ENCODE measurements around the gene TMEM100.

The TMEM100 gene

GRCh38 chr17:55735731-55736405, 13.2 kb upstream of the TMEM100 start:
- no peak for TF ChIP-seq POLR2A (IDR thresholded peaks at IDR 0.05; ENCODE audit: low read depth, low read length)
- FAIRE-seq (peak; percentile 66), DNase-seq (ENCODE audit: insufficient read length, low spot score) (no peak)

- no peak for TF ChIP-seq POLR2A (IDR thresholded peaks at IDR 0.05; ENCODE audit: low read depth, low read length)
- peak; percentile 30 for FAIRE-seq
- DNase-seq (ENCODE audit: insufficient read length, low spot score), result no peak
Measured at GRCh38 chr17:55734128-55734781, 11.6 kb upstream of the TMEM100 start.

GRCh38 chr17:55731586-55732250, 9.1 kb upstream of the TMEM100 start:
- no peak for TF ChIP-seq POLR2A (IDR thresholded peaks at IDR 0.05; ENCODE audit: low read depth, low read length)
- FAIRE-seq, result no peak
- no peak for DNase-seq (ENCODE audit: insufficient read length, low spot score)

GRCh38 chr17:55730808-55731207, 8.1 kb upstream of the TMEM100 start:
- no peak for FAIRE-seq
- no peak for TF ChIP-seq POLR2A (IDR thresholded peaks at IDR 0.05; ENCODE audit: low read depth, low read length)
- DNase-seq (ENCODE audit: insufficient read length, low spot score), result no peak

- FAIRE-seq, result no peak
- no peak for TF ChIP-seq POLR2A (IDR thresholded peaks at IDR 0.05; ENCODE audit: low read depth, low read length)
- DNase-seq (ENCODE audit: insufficient read length, low spot score), result no peak
Measured at GRCh38 chr17:55730380-55730779, 7.7 kb upstream of the TMEM100 start.

GRCh38 chr17:55729484-55729883, 6.8 kb upstream of the TMEM100 start:
- no peak for FAIRE-seq
- TF ChIP-seq POLR2A (IDR thresholded peaks at IDR 0.05; ENCODE audit: low read depth, low read length), result no peak
- no peak for DNase-seq (ENCODE audit: insufficient read length, low spot score)

GRCh38 chr17:55728833-55729232, 6.2 kb upstream of the TMEM100 start:
- DNase-seq (ENCODE audit: insufficient read length, low spot score), result no peak
- TF ChIP-seq POLR2A (IDR thresholded peaks at IDR 0.05; ENCODE audit: low read depth, low read length), result no peak
- FAIRE-seq, result no peak

GRCh38 chr17:55728361-55728760, 5.7 kb upstream of the TMEM100 start:
- FAIRE-seq, result no peak

GRCh38 chr17:55727920-55728319, 5.3 kb upstream of the TMEM100 start:
- TF ChIP-seq POLR2A (IDR thresholded peaks at IDR 0.05; ENCODE audit: low read depth, low read length), result no peak
- DNase-seq (ENCODE audit: insufficient read length, low spot score) (no peak), FAIRE-seq (no peak)

More at GRCh38 chr17:55728361-55728760, 5.7 kb upstream of the TMEM100 start:
- no peak for DNase-seq (ENCODE audit: insufficient read length, low spot score)
- TF ChIP-seq POLR2A (IDR thresholded peaks at IDR 0.05; ENCODE audit: low read depth, low read length), result no peak

GRCh38 chr17:55727275-55727674, 4.6 kb upstream of the TMEM100 start:
- TF ChIP-seq POLR2A (IDR thresholded peaks at IDR 0.05; ENCODE audit: low read depth, low read length), result no peak
- DNase-seq (ENCODE audit: insufficient read length, low spot score) (no peak), FAIRE-seq (no peak)

- no peak for TF ChIP-seq POLR2A (IDR thresholded peaks at IDR 0.05; ENCODE audit: low read depth, low read length)
- FAIRE-seq (peak; percentile 84), DNase-seq (ENCODE audit: insufficient read length, low spot score) (peak; percentile 45)
Measured at GRCh38 chr17:55726440-55726839, 3.8 kb upstream of the TMEM100 start.

- TF ChIP-seq POLR2A (IDR thresholded peaks at IDR 0.05; ENCODE audit: low read depth, low read length), result no peak
- no peak for FAIRE-seq
- DNase-seq (ENCODE audit: insufficient read length, low spot score), result no peak
Measured at GRCh38 chr17:55723488-55723848, 804 bp upstream of the TMEM100 start.

- TF ChIP-seq POLR2A (IDR thresholded peaks at IDR 0.05; ENCODE audit: low read depth, low read length), result no peak
- DNase-seq (ENCODE audit: insufficient read length, low spot score), result no peak
- no peak for FAIRE-seq
Measured at GRCh38 chr17:55722016-55722736, 488 bp downstream of the TMEM100 start.

Data from H54 (cell line).